Activated CD8-positive, alpha-beta memory T cell treated with anti-CD3 and anti-CD28 coated beads, Interleukin-2, amount 50 U/mL, for 24 hours (primary cell): ENCODE measurements around the gene JAGN1.
"Not testable (repeated sequence)": the region's sequence is repeated elsewhere in the genome, so short reads cannot be mapped to it uniquely, and the experiment has no call there.

Experiments used
- DNase-seq: peaks from one replicate; pipeline ENCODE4 v3.0.0-alpha.2; 2020; ENCODE audit errors: extremely low read depth

Gene JAGN1

DNA sequence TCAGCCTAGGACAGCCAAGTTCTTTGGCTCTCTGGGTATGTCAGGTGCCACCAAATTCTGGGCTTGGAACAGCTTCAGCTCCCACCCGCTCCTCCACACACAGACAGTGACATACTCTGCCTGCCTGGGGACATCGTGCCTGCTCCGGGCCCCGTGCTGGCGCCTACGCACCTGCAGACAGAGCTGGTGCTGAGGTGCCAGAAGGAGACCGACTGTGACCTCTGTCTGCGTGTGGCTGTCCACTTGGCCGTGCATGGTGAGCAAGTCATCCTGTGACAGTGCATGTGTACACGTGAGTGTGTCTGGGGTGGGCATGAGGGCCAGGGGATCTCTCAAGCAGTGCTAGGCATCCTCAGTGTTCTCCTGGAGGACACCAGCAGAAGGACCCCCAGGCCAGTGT is 27.4 kb downstream of the JAGN1 start:
- no peak for DNase-seq

GRCh38 chr3:9918261-9919038 is 28.0 kb downstream of the JAGN1 start:
- DNase-seq, result no peak

GRCh38 chr3:9928158-9928557 is 37.7 kb downstream of the JAGN1 start:
- DNase-seq, result no peak

DNA sequence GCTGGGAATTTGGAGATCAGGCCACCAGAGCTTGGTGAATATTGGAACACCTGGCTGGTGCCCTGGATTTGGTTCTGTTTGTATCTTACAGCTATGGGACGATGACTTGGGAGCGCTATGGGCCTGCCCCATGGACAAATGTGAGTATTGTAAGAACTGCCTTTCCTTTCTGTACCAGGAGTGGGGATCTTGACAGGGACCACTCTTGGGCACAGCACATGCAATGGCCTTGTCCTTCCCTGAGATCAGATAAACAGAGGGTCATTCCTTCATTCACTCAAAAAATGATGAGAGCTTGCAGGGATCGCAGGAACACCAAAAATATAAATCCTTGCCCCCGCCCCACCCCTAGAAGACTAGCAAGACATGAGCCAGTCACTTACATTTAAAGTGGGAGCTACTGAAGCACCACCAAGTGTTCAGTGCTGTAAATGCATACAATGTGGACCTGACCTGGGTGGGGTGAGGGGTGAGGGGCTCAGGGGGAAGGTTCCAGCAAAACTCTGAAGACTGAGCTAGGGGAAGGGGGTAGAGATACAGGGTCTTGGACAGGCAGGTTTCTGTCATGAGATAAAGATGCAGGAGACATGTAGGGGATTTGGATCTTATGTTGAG is 40.5 kb downstream of the JAGN1 start:
- no peak for DNase-seq

GRCh38 chr3:9932535-9932842 is 42.1 kb downstream of the JAGN1 start:
- no peak for DNase-seq

DNA sequence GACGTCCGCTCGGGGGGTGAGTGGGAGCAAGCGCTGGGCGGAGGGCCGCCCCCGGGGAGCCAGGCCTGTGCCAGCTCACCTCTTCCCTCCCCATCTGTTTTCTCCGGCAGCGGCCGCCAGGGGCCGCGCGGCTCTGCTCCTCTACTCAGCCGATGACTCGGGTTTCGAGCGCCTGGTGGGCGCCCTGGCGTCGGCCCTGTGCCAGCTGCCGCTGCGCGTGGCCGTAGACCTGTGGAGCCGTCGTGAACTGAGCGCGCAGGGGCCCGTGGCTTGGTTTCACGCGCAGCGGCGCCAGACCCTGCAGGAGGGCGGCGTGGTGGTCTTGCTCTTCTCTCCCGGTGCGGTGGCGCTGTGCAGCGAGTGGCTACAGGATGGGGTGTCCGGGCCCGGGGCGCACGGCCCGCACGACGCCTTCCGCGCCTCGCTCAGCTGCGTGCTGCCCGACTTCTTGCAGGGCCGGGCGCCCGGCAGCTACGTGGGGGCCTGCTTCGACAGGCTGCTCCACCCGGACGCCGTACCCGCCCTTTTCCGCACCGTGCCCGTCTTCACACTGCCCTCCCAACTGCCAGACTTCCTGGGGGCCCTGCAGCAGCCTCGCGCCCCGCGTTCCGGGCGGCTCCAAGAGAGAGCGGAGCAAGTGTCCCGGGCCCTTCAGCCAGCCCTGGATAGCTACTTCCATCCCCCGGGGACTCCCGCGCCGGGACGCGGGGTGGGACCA is 42.6 kb downstream of the JAGN1 start:
- peak; percentile 63 for DNase-seq

DNA sequence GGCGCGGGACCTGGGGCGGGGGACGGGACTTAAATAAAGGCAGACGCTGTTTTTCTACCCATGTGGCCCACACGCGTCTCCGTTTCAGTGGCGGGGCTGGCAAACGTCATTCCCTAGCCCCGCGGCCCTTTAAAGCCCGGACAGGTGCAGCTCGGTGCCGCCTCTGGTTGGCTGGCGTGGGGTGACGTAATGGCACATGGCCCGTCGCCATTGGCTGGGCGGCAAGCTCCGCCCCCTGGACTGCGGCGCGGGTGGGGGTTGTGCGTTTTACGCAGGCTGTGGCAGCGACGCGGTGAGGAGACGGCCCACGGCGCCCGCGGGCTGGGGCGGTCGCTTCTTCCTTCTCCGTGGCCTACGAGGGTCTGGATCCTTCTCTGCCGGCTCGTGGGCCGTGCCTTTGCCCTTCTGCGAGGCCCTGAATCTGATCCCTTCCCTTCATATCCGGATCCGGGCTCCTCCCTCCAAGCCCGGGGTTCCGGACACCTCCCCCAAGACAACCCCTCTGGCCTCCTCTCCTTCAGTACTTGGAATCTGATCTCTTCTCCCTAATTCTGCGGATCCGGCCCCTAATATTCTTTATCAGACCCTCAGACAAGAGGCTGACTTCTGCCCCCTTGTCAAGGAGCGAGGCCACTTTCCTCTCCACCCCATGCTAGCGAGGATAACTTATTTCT is 43.3 kb downstream of the JAGN1 start, which contains the start of gene CRELD1:
CRELD1 (plus strand) TSS at position 274 of the 674 bp plus-strand sequence. CDS start 605 bp downstream, outside the sequence.
- DNase-seq, result peak; percentile 90

DNA sequence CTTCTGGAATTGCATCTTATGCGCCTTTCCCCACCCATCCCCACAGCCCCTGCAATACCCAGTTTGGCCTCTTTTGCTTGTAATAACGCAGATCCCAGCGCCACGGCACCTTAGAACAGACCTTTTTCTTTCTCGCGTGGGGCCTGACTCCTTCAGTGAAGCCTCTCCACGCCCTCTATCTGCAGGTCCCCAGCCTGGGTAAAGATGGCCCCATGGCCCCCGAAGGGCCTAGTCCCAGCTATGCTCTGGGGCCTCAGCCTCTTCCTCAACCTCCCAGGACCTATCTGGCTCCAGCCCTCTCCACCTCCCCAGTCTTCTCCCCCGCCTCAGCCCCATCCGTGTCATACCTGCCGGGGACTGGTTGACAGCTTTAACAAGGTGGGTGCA is 43.8 kb downstream of the JAGN1 start:
- DNase-seq, result no peak

DNA sequence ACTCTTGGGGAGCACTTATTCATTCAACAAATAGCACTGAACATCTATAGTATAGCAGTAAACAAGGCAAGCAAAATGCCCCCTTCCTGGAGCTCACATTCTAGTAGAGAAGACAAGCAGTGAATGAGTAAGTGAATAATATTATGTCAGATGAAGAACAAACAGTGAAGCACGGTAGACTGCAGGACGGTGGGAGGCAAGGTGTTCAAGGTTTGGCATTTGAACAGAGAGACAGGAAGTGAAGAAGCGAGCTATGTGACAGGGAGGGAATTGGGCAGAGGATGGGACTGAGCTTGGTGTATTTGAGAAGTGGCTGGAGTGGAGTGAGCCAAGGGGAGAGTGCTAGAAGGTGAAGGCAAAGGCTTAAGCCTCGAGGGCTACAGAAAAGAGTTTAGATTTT is 44.6 kb downstream of the JAGN1 start:
- DNase-seq, result no peak

- DNase-seq, result no peak
Measured at GRCh38 chr3:9935966-9936510, 45.6 kb downstream of the JAGN1 start.

DNA sequence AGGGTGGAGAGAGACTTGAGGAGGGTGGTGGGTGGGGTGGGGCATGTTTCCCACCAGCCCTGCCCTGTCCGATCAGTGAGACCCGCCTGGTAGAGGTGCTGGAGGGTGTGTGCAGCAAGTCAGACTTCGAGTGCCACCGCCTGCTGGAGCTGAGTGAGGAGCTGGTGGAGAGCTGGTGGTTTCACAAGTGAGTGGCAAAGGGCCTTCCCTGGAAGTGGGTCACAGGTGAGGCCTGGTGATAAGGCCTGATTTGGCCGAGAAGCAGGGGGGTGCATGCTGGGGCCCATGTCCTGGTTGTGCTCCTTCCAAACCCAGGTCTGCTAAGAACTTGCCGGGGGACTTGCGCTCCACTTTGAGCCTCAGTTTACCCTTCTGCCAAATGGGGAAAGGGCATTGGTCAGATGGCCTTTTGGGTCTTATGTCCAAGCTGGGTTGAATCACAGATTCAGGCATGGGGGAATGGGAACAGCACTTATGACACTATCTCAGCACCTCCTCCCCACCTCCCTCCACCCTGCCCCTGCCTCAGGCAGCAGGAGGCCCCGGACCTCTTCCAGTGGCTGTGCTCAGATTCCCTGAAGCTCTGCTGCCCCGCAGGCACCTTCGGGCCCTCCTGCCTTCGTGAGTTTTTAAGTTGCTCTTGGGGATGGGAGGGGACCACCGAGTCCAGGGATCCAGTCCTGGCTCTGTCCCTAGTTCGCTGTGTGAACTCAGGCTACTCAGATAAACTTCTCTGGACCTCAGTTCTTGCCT is 47.3 kb downstream of the JAGN1 start:
- no peak for DNase-seq

GRCh38 chr3:9938966-9939365 is 48.6 kb downstream of the JAGN1 start:
- no peak for DNase-seq

DNA sequence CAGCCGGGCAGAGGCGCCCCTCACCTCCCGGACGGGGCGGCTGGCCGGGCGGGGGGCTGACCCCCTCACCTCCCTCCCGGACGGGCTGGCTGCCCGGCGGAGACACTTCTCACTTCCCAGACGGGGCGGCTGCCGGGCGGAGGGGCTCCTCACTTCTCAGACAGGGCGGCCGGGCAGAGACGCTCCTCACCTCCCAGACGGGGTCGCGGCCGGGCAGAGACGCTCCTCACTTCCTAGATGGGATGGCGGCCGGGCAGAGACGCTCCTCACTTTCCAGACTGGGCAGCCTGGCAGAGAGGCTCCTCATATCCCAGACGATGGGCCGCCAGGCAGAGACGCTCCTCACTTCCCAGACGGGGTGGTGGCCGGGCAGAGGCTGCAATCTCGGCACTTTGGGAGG is 49.5 kb downstream of the JAGN1 start:
- DNase-seq, result not testable (repeated sequence)

DNA sequence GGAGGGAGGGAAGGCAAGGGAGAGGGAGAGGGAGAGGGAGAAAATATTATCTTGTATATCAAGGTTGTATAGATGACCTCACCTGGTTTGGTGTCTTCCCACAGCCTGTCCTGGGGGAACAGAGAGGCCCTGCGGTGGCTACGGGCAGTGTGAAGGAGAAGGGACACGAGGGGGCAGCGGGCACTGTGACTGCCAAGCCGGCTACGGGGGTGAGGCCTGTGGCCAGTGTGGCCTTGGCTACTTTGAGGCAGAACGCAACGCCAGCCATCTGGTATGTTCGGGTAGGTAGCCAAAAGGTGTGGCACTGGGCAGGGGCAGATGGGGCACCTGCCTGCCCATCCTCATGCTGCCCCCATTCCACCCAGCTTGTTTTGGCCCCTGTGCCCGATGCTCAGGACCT is 50.3 kb downstream of the JAGN1 start:
- no peak for DNase-seq

DNA sequence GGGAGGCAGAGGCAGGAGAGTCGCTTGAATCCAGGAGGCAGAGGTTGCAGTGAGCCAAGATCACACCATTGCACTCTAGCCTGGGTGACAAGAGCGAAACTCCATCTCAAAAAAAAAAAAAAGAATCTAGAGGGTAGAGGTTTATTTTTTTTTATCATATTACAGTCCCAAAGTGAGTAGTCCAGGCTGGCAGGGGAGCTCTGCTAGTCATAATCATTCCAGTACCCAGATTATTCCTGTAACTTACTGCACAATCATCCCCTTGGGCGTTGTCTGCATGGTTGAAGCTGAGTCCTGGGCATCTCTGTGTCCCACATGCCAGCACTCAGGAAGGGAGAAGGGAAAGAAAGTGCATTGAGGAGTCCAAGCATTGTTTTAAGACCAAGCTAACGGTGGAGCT is 51.8 kb downstream of the JAGN1 start:
- DNase-seq, result no peak

GRCh38 chr3:9942934-9943690 is 52.7 kb downstream of the JAGN1 start:
- no peak for DNase-seq
